Memory B cell (primary cell): ENCODE results near the gene UCKL1.

Source experiments
- ATAC-seq: fragments of 150-1000 bp; cut with Tn5 transposase; 2 replicates; pipeline ENCODE4 v1.10.0; 2021; ENCODE audit warnings: low read depth, mild to moderate bottlenecking, moderate library complexity
- DNase-seq, 2 donors: peaks; one replicate each; pipeline ENCODE4 v3.0.0; 2022; ENCODE audit warnings: low spot score in 2 of 2
- H3K27ac Mint-ChIP-seq: one replicate; pipeline ENCODE4 v1.8.0; 2022; ENCODE audit warnings: mild to moderate bottlenecking, moderate library complexity, mixed read lengths
- H3K27me3 Mint-ChIP-seq: one replicate; pipeline ENCODE4 v1.8.0; 2022; ENCODE audit warnings: mixed read lengths
- H3K36me3 Mint-ChIP-seq: one replicate; pipeline ENCODE4 v1.8.0; 2022; ENCODE audit warnings: mild to moderate bottlenecking, mixed read lengths
- H3K4me1 Mint-ChIP-seq: one replicate; pipeline ENCODE4 v1.8.0; 2022; ENCODE audit warnings: mixed read lengths
- H3K4me3 Mint-ChIP-seq: one replicate; pipeline ENCODE4 v1.8.0; 2022; ENCODE audit warnings: mild to moderate bottlenecking, moderate library complexity, mixed read lengths
- H3K9me3 Mint-ChIP-seq: one replicate; pipeline ENCODE4 v1.8.0; 2022; ENCODE audit warnings: mixed read lengths

Gene UCKL1

DNA sequence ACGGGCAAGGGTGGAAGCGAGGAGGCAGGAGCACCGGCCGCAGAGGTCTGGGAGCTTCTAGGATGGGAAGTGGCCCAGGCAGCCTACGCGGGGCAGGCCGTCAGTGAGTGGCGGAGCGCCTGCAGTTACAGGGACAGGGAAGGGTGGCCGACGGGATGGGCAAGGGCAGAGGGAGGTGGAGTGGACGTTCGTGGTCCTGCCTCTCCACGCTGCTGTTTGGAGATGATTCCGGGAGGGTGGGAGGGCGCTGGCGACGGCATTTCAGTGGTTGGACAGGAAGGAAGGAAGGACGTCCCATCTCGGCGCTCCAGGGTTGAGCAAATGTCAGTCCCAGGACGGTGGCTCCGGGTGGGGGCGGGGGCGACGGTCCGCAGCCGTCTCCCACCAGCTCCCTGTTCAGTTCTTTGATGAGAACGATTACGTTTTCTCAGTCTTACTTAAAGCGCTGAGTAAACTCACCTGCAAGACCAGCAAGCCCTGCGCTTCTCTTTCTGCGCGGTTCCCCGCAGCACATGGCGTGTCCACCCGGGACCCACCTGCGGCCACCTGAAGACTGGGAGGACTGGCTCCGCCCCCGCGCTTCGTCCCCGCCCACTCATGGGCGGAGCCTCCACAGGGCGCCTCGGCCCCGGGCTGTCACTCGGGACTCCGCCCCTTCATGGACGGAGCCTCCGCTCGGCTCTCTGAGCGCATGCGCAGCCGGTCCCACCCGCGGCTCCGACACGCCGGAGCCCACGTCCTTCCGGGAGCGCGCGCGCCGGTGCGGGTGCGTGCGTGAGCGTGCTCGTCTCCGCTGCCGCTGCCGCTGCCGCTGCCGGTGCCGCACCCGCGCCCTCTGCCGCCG is 61.6 kb downstream of the UCKL1 start, which contains the start of gene DNAJC5:
DNAJC5 (plus strand) TSS at position 769 of the 844 bp plus-strand sequence. CDS start 33,220 bp downstream, outside the sequence.
- DNase-seq, result peak; percentile 95 to 96
- Mint-ChIP-seq H3K27me3 (no peaks in the 10 kb centered on the region), H3K4me1 (peaks cover 27% of the 10 kb centered on the region), H3K27ac (peak within 1 kb of the TSS; percentile 93), H3K9me3 (no peaks in the 10 kb centered on the region), H3K36me3 (peaks cover 9% of the 10 kb centered on the region), H3K4me3 (peak within 1 kb of the TSS; percentile 89)
- ATAC-seq, result peak; percentile 84

DNA sequence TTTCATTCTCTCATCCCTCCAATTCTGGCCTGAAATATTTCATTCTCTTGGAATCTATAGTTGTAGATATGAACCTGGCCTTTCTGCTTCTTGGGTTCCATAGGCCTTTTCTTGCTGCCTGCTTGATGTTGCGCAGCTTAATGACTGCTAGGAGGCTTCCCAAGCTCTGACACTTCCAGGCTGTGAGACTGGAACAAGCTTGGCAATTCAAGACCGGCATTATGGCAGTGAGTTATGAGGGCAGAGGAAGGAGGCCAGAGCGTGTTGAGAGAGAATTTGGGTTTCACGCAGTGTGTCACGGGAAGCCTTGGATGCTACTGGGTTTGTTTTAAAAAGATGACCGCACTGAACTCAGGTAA is 62.2 kb downstream of the UCKL1 start:
- Mint-ChIP-seq H3K4me1 (peaks cover 24% of the 10 kb centered on the region), H3K36me3 (peaks cover 12% of the 10 kb centered on the region), H3K27ac (peak overlapping the region; percentile 19), H3K9me3 (no peaks in the 10 kb centered on the region), H3K27me3 (no peaks in the 10 kb centered on the region), H3K4me3 (peak overlapping the region; percentile 89)
- DNase-seq, result no peak
- no peak for ATAC-seq

GRCh38 chr20:63892402-63892801 is 63.8 kb downstream of the UCKL1 start:
- Mint-ChIP-seq H3K4me1 (peaks cover 14% of the 10 kb centered on the region), H3K27ac (no peak overlapping the region), H3K9me3 (no peaks in the 10 kb centered on the region), H3K27me3 (no peaks in the 10 kb centered on the region), H3K36me3 (peaks cover 11% of the 10 kb centered on the region), H3K4me3 (no peak overlapping the region)
- ATAC-seq, result no peak
- DNase-seq, result no peak

DNA sequence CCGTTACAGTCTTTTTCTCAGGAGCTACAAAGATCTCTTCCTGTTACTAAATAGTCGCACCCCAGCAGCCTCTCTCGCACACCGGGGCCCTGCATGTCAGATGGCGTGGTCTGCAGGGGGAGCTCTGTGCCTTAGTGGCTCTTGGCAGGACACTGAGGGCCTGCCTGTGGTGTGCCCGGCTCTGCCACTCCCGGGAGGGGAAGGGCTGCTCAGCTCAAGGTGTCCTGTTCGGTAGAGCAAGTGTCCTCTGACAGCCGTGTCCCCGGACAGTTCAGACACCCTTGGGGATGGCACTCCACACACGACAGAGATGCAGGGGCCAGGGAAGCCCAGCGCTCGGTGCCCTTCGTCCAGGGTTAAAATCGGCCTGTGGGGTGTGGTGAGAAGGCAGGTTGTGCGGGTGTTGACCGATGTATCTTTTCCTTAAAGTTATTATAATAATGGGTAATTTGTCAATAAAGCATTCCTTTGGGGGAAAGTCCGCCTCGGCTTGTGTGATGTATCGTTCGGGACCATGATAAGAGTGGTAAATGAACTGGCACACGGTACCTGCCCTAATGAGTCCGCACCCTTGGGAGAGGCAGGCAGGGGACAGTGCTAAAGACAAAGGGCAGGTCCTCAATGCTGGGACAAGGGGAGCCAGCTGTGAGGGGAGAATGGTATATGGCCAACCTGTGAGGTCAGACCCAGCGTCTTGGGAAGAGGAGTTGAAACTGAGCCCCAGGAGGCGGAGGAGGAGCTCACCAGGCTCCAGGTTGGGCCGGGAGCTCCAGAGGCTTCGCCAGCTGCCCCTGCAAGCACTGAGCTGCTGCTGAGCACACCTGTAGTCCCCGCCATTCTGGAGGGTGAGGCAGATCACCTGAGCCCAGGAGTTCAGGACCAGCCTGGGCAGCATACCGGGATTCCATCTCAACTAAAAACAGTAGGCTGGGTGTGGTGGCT is 64.9 kb downstream of the UCKL1 start:
- no peak overlapping the region for H3K27ac Mint-ChIP-seq
- ATAC-seq, result no peak
- H3K27me3 Mint-ChIP-seq, result no peaks in the 10 kb centered on the region
- H3K9me3 Mint-ChIP-seq, result no peaks in the 10 kb centered on the region
- H3K4me3 Mint-ChIP-seq, result no peak overlapping the region
- peaks cover 7% of the 10 kb centered on the region for H3K4me1 Mint-ChIP-seq
- DNase-seq, result no peak
- peaks cover 13% of the 10 kb centered on the region for H3K36me3 Mint-ChIP-seq

- no peak overlapping the region for H3K27ac Mint-ChIP-seq
- no peak for ATAC-seq
- H3K27me3 Mint-ChIP-seq, result no peaks in the 10 kb centered on the region
- no peaks in the 10 kb centered on the region for H3K9me3 Mint-ChIP-seq
- H3K4me3 Mint-ChIP-seq, result no peak overlapping the region
- H3K36me3 Mint-ChIP-seq, result peaks cover 13% of the 10 kb centered on the region
- DNase-seq, result no peak
- peaks cover 4% of the 10 kb centered on the region for H3K4me1 Mint-ChIP-seq
These were observed 65.6 kb downstream of the UCKL1 start for GRCh38 chr20:63890616-63891015.

DNA sequence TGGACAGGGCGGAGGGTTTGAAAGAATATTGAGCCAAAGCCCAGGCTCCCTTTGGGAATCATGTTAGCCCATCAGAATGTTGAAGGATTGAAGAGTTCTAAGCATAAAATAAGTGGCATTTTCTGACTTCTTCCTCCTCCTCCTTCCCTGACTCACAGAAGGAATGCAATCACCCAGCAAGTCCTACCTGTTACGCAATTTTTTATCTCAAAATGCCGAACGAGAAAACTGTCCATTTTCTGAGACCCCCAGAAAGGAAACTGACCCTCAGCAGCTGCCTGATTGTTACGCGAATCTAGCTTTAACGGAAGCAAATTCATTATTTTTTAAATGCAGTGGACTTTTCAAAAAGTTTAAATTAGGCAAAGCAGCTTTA is 66.0 kb downstream of the UCKL1 start:
- H3K27me3 Mint-ChIP-seq, result no peaks in the 10 kb centered on the region
- no peak overlapping the region for H3K27ac Mint-ChIP-seq
- DNase-seq, result no peak
- no peak overlapping the region for H3K4me3 Mint-ChIP-seq
- no peaks in the 10 kb centered on the region for H3K9me3 Mint-ChIP-seq
- H3K4me1 Mint-ChIP-seq, result peaks cover 4% of the 10 kb centered on the region
- no peak for ATAC-seq
- H3K36me3 Mint-ChIP-seq, result peaks cover 13% of the 10 kb centered on the region
